GM19240 (cell line): ENCODE results near the gene RRAGA.
"Not testable (repeated sequence)": the region's sequence is repeated elsewhere in the genome, so short reads cannot be mapped to it uniquely, and the experiment has no call there.

ENCODE experiments used
- DNase-seq: peaks from one replicate; pipeline ENCODE4 v3.0.0; 2011; ENCODE audit warnings: low spot score; ENCODE audit not compliant: insufficient read length

RRAGA gene, protein sequence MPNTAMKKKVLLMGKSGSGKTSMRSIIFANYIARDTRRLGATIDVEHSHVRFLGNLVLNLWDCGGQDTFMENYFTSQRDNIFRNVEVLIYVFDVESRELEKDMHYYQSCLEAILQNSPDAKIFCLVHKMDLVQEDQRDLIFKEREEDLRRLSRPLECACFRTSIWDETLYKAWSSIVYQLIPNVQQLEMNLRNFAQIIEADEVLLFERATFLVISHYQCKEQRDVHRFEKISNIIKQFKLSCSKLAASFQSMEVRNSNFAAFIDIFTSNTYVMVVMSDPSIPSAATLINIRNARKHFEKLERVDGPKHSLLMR

DNA sequence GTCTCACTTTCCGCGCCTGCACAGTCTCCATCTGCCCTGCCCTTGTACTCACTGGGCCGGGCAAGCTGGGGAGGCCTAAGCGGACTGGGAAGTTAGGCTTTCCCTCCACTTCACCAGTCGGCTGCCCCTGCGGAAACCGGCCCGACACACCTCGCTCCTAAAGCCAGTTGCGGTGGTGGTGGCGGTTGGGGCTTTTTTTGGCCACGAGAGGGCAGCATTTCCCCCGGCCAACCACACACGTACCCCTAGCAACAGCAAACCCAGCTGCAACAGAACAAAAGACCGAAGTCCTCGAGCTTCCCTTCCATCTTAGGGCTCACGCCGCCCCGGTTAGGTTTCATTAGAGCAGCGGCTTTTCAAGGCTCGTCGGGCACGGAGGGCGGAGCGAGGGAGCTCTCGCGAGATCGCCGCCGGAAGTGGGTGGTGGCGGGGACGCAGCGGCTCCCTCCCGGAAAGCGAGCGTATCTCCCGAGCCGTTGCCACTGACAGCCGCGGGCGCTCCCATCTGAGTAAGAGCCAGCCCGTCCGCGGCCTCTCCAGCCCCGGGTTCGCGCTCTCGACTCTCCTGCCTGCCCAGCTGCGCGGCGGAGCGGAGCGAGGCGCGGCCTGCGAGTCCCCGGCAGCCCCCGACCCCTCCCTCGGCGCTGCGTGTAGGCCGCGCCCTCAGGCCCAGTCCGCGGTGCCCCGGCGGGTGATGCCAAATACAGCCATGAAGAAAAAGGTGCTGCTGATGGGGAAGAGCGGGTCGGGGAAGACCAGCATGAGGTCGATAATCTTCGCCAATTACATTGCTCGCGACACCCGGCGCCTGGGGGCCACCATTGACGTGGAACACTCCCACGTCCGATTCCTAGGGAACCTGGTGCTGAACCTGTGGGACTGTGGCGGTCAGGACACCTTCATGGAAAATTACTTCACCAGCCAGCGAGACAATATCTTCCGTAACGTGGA is at the start of gene RRAGA:
Gene RRAGA, plus strand, starts transcription at position 462 of the 951 bp plus-strand sequence. Its CDS starts 233 bp downstream, at position 695.
- DNase-seq: peak; percentile 81

DNA sequence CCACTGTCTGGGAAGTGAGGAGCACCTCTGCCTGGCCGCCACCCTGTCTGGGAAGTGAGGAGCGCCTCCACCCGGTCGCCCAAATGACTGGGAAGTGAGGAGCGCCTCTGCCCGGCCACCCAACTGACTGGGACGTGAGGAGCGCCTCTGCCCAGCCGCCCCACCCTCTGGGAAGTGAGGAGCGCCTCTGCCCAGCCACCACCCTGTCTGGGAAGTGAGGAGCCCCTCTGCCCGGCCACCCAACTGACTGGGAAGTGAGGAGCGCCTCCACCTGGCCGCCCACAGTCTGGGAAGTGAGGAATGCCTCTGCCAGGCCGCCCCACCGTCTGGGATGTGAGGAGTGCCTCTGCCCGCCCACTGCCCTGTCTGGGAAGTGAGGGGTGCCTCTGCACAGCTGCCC is 49.1 kb upstream of the RRAGA start:
- no peak for DNase-seq

- no peak for DNase-seq
Observed at GRCh38 chr9:19009391-19009965, 39.7 kb upstream of the RRAGA start.

GRCh38 chr9:19018201-19018600 is 31.0 kb upstream of the RRAGA start:
- DNase-seq: no peak

- DNase-seq: no peak
Observed at GRCh38 chr9:19020886-19021455, 28.3 kb upstream of the RRAGA start.

- DNase-seq: not testable (repeated sequence)
Observed at GRCh38 chr9:19021649-19022048, 27.6 kb upstream of the RRAGA start.

DNA sequence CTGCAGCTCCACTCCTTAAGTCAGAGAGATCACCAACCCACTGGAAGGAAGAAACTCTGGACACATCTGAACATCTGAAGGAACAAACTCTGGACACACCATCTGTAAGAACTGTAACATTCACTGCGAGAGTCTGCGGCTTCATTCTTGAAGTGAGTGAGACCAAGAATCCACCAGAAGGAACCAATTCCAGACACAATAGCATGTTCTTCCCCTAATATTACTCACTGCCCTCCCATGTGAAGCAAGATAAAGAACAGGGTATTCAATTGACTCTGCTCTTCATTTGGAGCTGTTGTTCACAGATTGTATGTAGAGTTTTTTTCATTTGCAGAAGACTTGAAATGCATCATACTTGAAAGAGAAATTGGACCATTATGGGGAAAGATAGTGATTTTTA is 27.0 kb upstream of the RRAGA start:
- DNase-seq: no peak

DNA sequence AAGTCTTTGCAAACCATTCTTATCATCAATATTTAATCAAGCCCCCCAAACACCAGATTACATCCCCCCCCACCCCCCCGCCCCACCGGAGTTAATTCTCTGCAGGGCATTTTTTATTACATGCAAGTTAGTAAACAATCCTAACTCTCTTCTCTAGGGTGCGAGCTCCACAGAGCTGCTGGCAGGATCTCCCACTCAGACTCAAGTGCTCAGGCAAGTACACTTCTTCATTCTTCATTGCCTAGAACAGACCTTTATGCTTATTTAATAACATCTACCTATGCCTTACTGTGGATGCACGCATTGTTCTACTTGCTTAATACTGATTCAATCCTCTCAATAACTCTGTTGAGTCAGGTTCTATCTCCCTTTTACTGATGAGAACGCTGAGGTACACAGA is 26.1 kb upstream of the RRAGA start:
- DNase-seq: no peak

GRCh38 chr9:19026375-19026774 is 22.9 kb upstream of the RRAGA start:
- DNase-seq: no peak

- DNase-seq: no peak
Observed at GRCh38 chr9:19027825-19028224, 21.4 kb upstream of the RRAGA start.

- DNase-seq: peak; percentile 69
Observed at GRCh38 chr9:19028835-19029451, 20.3 kb upstream of the RRAGA start.

DNA sequence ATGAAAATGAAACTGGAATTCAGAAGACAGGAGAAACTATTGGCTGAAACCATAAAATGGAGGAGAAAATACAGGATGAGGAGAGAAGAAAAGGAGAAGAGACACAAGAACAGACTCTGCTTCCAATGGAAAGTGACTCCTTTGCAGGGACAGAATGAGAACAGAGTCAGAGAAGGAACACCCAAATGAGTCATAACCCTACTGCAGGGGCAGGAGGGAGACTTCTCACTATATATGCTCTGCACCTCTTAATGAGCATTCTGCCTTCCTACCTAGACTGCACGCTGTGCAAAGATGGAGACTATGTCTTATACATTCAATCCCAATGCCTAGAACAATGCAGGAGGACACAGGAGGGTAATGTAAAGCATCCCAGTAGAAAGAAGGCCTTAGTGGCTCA is 18.3 kb upstream of the RRAGA start:
- no peak for DNase-seq

GRCh38 chr9:19032406-19032805 is 16.8 kb upstream of the RRAGA start:
- DNase-seq: no peak

DNA sequence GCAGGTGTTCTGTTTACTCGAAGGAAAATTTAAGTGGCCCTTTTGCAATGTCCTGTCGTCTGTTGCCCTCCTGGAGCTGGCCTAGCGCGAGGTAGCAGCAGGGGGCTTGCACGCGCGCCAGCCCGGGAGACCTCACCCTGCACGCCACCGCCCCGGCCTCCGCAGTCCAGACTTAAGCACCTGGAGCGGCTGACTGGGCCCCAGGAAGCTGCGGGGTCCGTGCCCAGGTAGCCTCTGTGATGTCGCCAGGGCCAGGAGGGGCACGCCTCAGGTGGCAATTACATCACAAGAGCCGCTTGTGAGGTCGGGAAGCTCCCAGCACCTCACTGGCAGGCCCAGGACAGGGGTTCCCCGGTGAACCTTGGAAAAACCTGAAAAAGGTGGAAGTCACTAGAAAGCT is 16.2 kb upstream of the RRAGA start, which contains the start of gene SAXO1:
Gene SAXO1, minus strand, starts transcription at position 195 of the 400 bp plus-strand sequence. CDS start 301 bp downstream, outside the sequence.
- no peak for DNase-seq

DNA sequence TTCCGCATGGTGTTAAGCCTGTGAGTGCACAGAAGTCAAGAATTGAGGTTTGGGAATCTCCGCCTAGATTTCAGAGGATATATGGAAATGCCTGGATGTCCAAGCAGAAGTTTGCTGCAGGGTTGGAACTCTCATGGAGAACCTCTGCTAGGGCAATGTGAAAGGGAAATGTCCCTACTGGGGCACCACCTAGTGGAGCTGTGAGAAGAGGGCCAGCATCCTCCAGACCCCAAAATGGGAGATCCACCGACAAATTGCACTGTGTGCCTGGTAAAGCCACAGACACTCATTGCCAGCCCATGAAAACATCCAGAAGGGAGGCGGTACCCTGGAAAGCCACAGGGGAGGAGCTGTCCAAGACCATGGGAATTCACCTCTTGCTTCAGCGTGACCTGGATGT is 12.6 kb upstream of the RRAGA start:
- no peak for DNase-seq

- no peak for DNase-seq
Observed at GRCh38 chr9:19049917-19050636, 850 bp downstream of the RRAGA start.

GRCh38 chr9:19050637-19051591 is 1.7 kb downstream of the RRAGA start:
- no peak for DNase-seq

DNA sequence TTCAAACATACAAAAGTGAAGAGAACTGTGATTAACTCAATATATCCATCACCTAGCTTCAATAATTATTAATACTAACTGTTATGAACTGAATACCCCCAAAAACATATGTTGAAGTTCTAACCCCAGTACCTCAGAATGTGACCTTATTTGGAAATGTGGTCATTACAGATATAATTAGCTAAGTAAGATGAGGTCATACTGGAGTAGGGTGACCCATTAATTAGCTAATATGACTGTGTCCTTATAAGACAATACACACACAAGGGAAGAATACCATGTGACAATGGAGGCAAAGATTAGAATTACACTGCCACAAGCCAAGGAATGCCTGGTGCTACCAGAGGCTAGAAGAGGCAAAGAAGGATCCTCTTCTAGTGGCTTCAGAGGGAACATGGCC is 7.8 kb downstream of the RRAGA start:
- no peak for DNase-seq

GRCh38 chr9:19074229-19074628 is 25.0 kb downstream of the RRAGA start:
- DNase-seq: no peak
